ENCODE data around the gene MS4A18.
"Not testable (repeated sequence)": the region's sequence is repeated elsewhere in the genome, so short reads cannot be mapped to it uniquely, and the experiment has no call there.

The MS4A18 gene

GRCh38 chr11:60740573-60740972 lies 16.1 kb downstream of the MS4A18 start:
- DNase-seq = no peak

- no peak for DNase-seq
These were observed 16.9 kb downstream of the MS4A18 start for GRCh38 chr11:60741421-60741820.

GRCh38 chr11:60743058-60743457 lies 18.5 kb downstream of the MS4A18 start:
- DNase-seq = no peak

- DNase-seq = no peak
These were observed 19.6 kb downstream of the MS4A18 start for GRCh38 chr11:60744114-60744513.

- DNase-seq = no peak
These were observed 22.9 kb downstream of the MS4A18 start for GRCh38 chr11:60747359-60747873.

GRCh38 chr11:60748225-60748624 lies 23.7 kb downstream of the MS4A18 start:
- no peak for DNase-seq

GRCh38 chr11:60748821-60749220 lies 24.3 kb downstream of the MS4A18 start:
- DNase-seq = no peak

- DNase-seq = no peak
These were observed 26.4 kb downstream of the MS4A18 start for GRCh38 chr11:60750911-60751310.

- DNase-seq = no peak
These were observed 28.8 kb downstream of the MS4A18 start for GRCh38 chr11:60753309-60753708.

GRCh38 chr11:60754887-60755286 lies 30.4 kb downstream of the MS4A18 start:
- no peak for DNase-seq

GRCh38 chr11:60756307-60757032 lies 31.9 kb downstream of the MS4A18 start, which contains the start of gene MS4A15:
MS4A15 (plus strand) TSS chr11:60756867; CDS start chr11:60763734, 6,867 bp downstream.
- DNase-seq = no peak

GRCh38 chr11:60757231-60757800 lies 32.8 kb downstream of the MS4A18 start:
- DNase-seq = no peak

GRCh38 chr11:60758671-60759070 lies 34.2 kb downstream of the MS4A18 start:
- not testable (repeated sequence) for DNase-seq

GRCh38 chr11:60759438-60760225 lies 35.1 kb downstream of the MS4A18 start:
- DNase-seq = not testable (repeated sequence)

- no peak for DNase-seq
These were observed 37.1 kb downstream of the MS4A18 start for GRCh38 chr11:60761436-60762190.

GRCh38 chr11:60762851-60763691 lies 38.6 kb downstream of the MS4A18 start:
- DNase-seq = no peak

- DNase-seq = no peak
These were observed 39.3 kb downstream of the MS4A18 start for GRCh38 chr11:60763692-60764369.

GRCh38 chr11:60764879-60765278 lies 40.4 kb downstream of the MS4A18 start:
- DNase-seq = no peak

- no peak for DNase-seq
These were observed 40.8 kb downstream of the MS4A18 start for GRCh38 chr11:60765355-60765754.

GRCh38 chr11:60766547-60766946 lies 42.0 kb downstream of the MS4A18 start:
- no peak for DNase-seq

GRCh38 chr11:60767388-60767811 lies 42.9 kb downstream of the MS4A18 start:
- DNase-seq = no peak
